ENCODE results near the gene CSNK1G2.

Gene CSNK1G2

DNA sequence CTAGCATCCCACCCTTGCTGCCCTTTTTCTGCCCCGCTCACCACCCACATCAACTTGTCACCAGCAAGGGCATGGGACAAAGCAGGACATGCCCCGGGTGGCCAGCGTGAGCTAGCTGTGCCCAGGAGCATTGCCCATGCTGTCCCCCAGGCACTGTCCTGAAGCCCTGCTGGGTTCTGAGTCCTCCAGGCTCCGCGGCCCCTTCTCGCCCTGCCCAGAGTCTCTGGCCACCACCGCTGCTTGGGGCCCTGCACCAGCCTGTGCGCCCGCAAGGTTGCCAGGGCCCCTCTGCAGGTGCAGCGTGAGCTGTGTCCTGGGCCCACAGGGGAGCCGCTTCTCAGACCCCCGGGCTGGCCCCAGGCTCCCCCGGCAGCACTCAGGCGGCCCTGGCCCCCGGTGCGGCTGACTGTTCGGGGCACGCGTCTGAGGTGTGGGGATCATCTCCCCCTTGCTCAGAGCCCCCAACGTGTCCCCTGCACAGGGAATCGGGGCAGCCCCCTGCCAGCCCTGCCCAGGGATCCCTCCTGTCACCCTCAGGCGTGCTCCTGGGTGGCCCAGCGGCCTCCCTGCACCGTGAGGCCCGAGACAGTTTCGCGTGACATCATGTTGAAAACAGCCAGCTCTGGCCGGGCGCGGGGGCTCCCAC lies 4.1 kb downstream of the CSNK1G2 start:
- no peak for DNase-seq

DNA sequence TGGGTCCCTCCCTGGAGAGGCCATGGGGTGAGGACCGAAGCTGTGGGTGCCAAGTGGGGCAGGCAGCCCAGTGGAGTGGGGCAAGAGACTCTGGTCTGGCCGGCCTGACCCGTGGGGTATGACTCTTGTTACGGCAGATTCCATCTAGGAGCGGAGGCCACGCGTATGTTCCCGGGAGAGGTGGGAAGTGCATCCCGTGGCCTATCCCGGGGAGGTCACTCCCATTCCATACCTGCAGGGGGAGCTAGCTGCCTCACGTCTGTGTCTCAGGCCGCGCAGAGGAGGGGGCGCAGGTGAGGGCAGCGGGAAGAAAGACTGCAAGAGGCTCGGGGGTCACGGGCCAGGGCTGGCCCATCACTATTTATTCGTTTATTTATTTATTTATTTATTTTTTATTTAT lies 4.9 kb downstream of the CSNK1G2 start:
- peak; percentile 36 for DNase-seq

DNA sequence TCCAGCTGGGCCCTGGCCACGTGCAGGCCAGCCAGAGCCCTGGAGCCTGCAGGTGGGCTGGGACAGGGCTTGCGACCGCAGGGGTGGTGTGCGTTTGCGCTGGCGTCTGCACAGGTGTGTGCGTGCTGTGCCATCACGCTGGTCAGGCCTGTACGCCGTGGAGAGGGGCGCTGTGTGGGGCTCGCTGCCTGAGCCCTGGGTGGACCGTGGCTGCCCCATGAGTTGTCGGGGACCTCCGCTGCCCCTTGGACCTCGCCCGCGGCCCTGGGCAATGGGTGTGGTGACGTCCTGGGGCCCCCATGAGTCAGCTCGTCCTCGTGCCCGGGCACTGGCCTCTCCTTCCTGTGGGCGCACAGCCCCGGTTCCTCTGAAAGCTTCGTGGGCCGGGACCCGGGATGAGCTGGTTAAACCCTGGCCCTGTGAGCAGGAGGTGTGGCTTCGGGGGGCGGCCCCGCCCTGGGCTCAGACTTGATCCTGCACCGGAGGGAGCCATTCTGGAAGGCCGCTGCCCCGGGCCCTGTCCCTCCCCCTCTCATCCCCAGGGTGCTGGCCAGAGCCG lies 6.8 kb downstream of the CSNK1G2 start:
- DNase-seq: no peak

DNA sequence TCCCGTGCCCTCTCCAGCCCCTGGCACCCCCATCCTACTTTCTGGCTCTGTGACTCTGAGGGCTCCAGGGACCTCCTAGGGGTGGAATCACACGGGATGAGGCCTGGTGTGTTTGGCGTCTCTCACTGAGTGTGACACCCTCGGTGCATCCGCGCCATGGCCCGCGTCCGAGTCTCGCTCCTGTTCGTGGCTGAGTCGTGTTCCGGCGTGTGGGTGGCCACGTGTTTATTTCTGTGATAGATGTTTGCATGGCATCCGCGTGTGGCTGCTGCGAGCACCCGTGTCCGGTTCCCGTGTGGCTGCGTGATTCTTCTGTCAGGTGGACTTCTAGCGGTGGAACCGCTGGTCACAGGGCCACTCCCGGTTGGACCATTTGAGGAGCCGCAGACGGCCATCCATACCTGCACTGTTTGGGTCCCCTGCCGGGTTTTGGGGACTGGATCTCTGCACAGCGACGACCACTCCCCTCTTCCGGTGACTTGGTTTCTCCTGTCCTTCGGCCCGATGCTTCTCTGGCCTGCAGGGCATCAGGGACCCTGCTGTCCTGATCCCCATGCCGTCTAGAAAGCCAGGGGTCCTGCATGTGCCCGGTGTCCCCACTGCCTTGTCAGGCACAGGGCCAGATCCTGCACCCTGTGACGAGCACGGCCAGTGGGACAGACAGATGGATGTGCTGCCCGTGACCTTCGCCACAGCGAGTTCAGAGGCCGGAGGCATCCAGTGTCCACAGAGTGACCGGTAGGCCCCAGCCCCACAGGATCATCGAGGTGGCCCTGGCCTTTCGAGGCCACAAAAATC lies 8.5 kb downstream of the CSNK1G2 start:
- DNase-seq: no peak

DNA sequence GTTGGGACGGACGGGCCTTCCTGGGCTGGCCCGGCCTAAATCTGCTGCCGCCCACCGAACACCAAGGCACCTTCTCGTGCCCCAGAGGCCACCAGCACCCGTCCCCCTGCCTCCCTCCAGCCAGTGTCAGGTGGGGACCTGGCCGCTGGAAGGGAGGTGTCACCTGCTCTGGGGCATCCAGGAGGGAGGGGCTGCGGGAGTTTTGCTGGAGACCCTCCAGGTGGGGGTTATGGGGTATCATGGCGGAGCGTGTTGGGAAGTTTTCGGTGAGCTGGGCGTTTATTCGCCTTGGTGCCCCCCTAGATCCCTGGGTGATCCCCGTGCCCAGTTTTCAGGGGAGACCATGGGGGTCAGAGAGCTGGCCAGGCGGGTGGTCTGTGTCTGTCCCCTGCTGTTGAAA lies 9.7 kb downstream of the CSNK1G2 start:
- DNase-seq: no peak

DNA sequence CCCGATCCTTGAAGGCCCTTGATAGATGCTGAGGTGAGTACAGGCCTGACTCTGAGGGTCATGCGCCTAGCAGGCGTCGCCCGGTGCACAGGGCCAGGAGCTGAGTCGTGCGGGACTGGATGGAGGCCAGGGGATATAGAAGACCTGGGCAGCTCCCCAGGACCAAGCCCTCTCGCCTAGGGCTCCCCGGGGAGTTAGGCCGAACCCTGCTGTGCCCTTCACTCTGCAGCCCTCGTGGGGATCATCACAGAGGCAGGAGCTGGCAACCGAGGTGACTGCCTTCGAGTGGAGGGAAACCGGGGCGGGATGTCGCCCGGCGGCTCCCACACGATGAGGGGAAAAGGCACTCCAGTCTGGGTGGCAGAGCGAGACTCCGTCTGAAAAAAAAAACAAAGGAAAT lies 11.7 kb downstream of the CSNK1G2 start:
- DNase-seq: peak; percentile 21

DNA sequence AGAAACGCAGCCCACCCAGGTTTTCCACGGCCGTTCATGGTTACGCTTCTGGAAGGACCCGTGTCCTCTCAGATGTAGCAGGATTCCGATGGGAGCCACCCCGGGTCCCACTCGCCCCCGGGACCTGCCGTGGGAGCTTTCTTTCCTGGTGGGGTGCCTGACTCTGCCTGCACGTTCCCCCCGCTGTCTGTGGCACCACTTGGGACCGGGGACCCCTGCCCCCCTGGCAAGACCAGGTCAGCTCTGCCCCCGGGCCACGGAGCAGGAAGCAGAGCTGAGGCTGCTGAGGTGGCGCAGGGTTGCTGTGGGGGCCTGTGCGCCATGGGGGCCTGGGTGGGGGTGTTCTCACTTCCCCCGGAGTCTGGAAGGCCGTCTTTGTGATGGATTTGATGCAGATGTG lies 12.1 kb downstream of the CSNK1G2 start:
- DNase-seq: no peak

DNA sequence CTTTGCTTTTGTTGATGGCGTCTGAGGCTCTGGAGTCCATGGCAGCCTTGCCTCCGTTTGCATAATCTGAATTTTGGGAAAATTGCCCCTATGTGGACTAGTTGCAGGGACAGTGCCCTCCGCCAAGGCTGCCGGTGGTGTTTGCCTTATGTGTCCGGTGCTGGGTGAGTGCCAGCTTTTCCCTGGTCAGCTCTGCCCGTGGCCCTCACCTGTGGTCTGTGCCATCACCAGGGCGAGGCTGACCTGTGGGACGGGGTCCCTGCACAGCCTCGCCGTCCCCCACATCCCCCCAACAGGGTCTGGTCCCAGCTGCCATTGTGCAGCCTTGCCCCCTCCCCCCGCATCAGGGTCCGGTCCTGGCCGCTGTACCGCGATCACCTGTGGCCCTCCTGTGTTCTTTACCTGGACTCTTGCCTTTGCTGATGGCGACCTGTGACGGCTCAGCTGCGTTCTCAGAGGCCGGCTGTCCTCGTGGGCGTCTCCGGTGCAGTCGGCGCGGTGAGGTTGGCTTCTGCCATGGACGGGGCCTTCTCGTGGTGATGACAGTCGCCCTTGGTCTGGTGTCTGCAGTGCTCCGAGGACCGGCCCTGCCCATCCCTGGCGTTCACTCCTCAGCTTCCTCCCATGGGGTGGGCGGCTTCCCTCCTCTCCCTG lies 12.6 kb downstream of the CSNK1G2 start:
- DNase-seq: no peak

DNA sequence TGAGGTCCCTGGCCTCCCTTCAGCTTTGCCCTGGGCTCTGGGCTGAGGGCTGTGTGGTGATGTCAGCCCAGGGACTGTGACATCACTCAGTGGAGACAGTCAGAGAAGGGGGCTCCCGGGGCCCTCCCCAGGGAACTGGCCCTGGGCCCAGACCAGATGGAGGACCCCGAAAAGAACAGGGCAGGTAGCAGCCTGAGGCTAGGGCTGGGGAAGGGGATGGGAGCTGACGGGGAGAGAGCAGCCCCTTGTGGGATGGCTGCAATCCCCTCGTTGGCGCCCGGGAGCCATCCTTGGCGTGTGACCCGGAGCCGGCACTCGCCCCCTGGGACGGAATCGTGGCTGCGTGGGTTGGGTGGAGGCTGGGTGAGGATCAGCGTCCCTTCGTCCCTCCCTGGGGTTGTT lies 13.6 kb downstream of the CSNK1G2 start:
- DNase-seq: no peak

DNA sequence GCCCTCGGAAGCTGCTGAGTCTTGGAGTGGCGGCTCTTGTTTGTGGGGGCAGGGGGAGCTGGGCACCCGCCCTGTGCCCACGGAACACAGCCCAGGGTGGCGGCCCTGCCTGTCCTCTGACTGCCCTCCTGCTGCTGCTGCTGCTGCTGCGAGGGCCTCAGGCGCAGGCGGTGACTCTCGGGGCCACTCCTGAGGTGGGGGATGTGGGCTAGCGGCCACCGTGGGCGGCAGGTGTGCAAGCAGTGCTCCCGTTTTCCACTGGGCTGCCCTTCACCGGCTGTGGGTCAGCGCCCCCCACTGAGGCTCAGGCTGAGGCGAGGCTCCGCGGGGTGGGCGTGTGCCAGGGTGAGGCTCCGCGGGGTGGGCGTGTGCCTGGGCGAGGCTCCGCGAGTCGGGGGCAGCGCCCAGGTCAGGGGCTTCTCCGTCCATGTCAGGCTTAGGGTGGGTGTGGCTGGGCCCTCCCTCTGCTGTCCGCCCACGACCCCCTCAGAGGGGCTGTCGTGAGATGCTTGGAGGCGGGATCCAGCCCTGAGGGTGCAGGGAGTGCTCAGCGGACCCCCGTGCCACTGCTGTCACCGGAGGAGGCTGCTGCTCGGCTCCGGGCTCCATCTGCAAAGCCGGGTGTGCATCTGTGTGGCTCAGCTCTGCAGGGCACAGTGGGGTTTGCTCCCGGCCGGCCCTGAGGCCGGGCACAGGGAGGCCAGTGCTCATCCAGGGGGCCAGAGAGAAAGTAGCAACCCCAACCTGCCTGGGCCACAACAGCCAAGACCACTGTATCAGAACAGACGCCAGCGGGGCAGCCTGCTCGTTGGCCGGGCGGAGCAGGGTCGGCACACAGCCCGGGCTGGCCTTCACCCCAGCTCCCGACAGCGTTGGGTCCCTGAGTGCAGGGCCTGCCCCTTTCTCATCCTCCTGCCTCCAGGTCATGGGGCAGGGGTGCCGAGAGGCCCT lies 14.5 kb downstream of the CSNK1G2 start:
- DNase-seq: no peak

DNA sequence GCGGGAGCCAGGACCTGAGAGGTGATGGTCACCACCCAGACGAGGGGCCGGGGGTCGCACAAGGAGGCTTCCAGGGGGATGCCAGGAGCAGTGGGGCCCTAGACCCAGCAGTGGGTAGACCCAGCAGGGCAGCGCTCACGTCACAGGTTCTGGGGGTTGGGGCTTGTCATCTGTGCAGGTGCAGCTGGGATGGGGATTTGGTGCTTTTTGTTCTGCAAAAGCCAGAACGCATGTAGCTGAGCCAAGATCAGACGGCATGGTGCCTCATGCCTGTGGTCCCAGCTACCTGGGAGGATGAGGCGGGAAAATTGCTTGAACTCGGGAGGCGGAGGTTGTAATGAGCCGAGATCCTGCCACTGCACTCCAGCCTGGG lies 15.1 kb downstream of the CSNK1G2 start:
- no peak for DNase-seq

DNA sequence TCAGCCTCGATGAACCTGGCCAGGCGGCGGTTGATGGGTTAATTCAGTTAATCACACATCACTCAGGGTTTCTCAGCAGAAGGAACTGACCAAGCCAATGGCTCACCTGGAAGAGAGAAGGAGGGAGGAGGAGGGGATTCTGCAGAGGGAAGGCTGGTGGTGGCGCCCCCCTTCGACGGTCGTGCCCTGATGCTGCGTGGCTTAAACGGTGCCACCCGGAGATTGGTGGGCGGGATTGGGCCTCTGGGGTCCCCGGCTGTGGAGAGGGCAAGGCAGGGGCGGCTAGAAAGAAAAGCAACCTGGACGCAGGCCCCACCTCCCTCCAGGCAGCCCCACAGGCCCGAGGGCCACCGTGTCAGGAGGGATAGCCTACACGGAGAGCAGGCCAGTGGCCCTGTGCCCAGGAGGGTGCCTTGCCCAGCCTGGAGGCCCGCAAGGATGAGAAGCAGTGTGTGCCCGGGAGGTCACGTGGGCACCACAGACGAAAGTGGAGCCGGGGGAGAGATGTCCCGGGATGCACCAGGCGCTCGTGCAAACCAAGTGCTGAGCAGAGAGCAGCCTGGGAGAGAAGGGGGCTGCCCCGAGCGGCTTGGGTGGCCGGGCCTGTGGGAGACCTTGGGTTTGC lies 16.0 kb downstream of the CSNK1G2 start:
- no peak for DNase-seq

DNA sequence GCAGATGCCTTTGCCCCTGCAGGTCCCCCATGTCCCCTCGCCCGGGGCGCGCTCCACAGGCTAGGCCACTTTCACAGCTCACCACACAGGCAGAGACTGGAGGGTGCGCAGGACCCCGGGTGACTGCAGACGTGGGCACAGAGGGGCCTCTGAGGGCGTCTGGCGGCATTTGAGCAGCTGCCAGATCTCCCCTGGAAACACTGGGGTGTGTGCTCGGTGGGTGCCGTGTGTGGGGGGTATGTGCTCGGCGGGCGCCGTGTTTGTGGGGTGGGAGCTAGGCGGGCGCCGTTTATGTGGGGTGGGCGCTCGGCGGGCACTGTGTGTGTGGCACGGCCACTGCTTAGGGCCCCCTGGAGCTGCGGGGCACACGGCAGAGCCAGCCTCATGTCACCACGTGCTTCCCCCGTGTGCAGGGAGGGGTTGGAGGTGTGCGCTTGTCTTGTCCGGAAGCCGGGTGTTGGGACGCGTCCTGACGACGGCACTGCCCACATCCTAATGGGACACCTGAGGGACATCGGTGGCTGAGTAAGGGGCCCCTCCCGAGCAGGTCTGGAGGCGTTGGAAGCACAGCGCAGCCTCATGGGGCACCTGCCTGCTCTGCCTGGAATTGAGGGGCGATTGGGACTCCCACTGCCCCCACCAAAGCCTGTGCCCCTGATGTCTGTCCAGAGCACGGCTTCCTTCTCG lies 16.7 kb downstream of the CSNK1G2 start:
- DNase-seq: no peak

DNA sequence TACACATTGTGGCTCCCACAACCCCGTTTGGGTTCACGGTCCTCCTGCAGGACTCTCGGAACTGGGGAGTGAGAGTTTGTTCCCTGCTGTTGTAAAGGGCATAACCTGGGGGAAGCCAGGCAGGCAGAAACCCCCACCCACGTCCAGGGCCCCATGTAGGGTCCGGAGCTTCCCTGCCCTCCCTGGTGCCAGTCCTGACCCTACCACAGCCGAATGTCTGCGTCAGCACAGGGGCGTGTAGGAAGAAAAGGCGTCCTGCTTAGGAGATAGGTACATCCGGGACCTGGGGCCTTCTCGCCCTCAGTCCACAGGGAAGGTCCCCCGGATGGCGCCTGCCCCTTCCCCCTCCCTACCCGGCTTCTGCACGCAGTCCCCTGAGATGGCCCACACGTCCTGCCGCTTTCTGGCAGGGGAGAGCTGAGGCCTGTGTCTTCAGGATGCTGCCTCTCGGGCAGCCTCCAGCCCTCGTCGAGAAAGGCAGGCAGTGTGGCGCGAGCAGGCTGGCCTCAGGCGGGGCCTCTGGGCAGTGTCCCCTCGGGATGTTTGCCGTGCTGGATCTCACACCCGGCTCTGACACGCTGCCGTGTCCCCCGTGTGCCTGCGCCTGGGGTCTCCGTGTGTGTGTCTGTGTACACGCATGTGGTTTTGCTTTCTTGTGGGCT lies 19.1 kb downstream of the CSNK1G2 start:
- DNase-seq: no peak

DNA sequence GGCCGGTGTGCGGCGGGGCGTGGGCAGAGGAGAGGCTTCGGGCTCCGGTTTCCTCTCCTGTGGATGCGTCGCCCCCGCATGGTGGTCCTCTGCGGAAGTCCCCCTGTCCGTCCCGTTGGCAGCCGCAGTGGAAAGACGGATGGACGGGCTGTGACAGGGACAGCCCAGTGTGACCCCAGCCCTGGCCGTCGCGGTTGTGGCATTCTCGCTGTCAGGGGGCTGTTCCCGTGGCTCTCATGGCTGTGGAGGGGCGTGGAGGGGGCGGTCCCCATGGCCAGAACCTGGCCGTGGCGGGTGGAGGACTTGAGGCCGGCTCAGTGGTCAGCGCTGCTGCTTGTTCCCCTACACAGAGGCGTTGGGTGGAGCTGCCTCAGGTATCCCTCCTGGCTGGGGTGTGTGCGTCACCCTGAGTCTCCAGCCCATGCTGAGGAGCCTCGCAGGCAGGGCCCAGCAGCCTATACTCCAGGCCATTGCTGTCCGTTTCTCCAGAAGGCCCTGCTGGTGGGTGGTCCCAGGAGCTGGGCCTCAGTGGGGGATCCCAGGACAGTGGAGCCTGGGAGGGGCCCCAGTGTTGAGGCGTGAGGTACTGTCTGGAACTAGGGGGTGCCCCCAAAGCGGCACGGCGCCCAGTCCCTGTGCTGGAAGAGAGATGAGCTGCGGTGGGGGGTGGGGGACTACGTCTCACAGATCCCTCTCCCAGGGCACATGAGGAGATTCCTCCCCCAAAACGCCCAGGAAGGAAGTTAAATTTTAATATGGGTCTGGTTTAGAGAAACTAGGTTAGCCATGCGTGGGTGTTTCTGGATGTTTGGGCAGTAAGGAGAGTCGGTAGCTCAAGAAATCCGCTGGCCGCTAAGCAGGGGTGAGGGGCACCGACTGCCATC lies 20.3 kb downstream of the CSNK1G2 start:
- DNase-seq: no peak

DNA sequence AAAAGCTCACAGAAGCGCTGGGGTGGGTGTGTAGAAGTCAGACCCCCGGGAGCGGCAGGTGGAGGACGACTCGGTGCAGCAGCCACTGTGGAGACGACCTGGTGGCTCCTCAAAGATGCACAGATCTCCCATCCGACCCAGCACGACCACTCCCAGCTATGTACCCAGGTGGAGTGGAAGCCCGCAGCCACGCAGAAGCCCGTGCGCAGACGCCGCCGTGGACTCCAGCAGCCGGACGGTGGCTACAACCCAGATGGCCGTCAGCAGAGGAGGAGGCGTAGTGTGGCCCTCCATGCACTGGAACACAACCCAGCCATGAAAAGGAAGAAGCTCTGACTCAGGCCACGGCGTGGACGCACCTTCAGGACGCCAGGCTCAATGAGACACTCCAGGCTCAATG lies 21.7 kb downstream of the CSNK1G2 start:
- DNase-seq: no peak

DNA sequence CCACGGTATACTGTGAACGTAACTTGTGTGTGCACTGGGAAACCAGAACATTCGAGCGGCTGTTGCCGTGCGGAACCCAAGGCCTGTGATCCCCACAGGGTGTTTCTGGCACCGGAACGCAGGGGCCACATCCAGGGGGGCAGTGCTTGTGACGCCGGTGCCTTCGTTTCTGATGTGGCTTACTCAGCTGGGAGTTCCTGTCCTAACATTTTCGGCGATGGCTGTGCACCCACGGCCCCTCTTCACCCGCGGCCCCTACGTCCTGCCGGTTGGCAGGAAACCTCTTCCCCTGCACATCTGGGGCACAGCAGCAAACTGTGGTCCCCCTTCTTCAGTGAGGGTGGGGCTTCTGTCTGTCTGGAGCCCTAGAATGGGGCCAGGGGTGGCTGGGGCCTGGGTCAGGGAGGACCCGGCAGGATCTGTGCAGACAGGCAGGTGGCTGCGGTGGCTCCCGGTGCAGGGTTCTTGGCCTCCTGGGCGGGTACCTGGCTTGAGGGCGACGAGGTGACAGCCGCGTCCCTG lies 26.2 kb downstream of the CSNK1G2 start:
- no peak for DNase-seq

DNA sequence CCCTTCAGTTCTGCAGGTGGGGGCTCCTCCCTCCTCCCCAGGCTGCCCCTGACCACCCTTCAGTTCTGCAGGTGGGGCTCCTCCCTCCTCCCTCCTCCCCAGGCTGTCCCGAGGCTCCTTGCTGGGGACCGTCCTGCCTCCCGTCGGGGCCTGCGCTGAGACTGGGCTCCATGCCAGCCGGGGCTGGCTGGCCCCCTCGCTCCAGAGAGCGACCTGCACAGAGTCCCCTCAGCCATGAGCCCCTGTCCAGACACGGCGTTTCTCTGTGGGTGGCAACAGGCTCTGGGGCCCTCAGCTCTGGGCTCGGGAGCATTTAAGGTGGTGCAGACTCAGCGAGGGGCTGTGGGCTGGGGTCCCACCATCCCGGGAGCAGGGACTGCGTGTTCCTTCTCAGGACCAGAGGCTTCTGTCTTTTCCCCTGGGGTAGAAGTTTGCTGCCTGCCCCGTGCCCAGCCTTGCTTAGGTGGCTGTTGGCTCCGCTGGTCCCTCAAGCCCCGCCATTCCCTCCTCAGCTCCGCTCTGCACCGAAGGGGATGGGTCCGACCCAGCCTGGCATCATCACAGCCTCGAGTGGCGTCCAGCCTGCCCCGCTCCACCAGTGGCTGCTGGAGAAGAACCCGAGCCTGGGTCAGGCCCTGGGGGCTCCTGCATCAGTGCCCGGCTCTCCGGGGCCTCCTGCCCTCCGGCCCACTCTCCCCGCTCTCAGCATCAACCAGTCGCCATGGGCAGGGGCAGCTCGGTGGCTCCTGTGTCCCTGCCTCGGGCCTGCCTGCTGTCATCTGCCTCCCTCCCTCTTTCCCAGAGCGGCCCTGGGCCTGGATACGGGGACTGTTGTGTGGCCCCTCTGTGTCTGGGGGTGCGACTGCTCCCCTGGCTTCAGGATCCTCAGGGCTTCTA lies 27.6 kb downstream of the CSNK1G2 start:
- no peak for DNase-seq

Measured in hematopoietic multipotent progenitor cell treated with erythropoietin and hydrocortisone succinate and interleukin-3 and kit ligand, for 8 days (in vitro differentiated cells).